NT2/D1 (cell line): ENCODE data around the gene L3MBTL1.

ENCODE experiments used
- DNase-seq: peaks from one replicate; pipeline ENCODE4 v3.0.0-alpha.2; 2011; ENCODE audit warnings: low read depth, low spot score
- H3K27me3 ChIP-seq: 2 replicates; pipeline ENCODE4 v1.6.0; 2011; ENCODE audit warnings: mild to moderate bottlenecking; ENCODE audit not compliant: insufficient read length, insufficient read depth
- H3K36me3 ChIP-seq: 2 replicates; pipeline ENCODE4 v1.6.1; 2011; ENCODE audit warnings: mild to moderate bottlenecking, low read length, mixed read lengths; ENCODE audit not compliant: insufficient read depth, insufficient read length
- H3K4me1 ChIP-seq: 2 replicates; pipeline ENCODE4 v1.5.1; 2011; ENCODE audit not compliant: insufficient read depth, insufficient read length
- H3K4me3 ChIP-seq: 2 replicates; pipeline ENCODE4 v1.5.1; 2011; ENCODE audit warnings: low read depth; ENCODE audit not compliant: insufficient read length
- H3K9ac ChIP-seq: 2 replicates; pipeline ENCODE4 v1.6.0; 2011; ENCODE audit warnings: low read depth; ENCODE audit not compliant: insufficient read length
- H3K9me3 ChIP-seq: 2 replicates; pipeline ENCODE4 v1.5.1; 2011; ENCODE audit warnings: mild to moderate bottlenecking, low read length; ENCODE audit not compliant: insufficient read depth
- SUZ12 ChIP-seq: IDR thresholded peaks from 2 replicates; pipeline ENCODE4 v1.6.1; 2011; ENCODE audit not compliant: insufficient read length, insufficient read depth; ENCODE audit errors: extremely low read depth
- YY1 ChIP-seq: IDR thresholded peaks from 2 replicates; pipeline ENCODE4 v1.6.1; 2011; ENCODE audit not compliant: insufficient read length, insufficient read depth
- ZNF274 ChIP-seq: IDR thresholded peaks from 2 replicates; pipeline ENCODE4 v1.6.1; 2011; ENCODE audit warnings: mild to moderate bottlenecking, low read depth, low read length

The L3MBTL1 gene

GRCh38 chr20:43520074-43520630 is 12.7 kb downstream of the L3MBTL1 start:
- Histone ChIP-seq H3K27me3 (no peaks in the 10 kb centered on the region), H3K4me1 (no peaks in the 10 kb centered on the region), H3K36me3 (peaks cover 31% of the 10 kb centered on the region), H3K9me3 (no peaks in the 10 kb centered on the region), H3K4me3 (no peak overlapping the region), H3K9ac (no peak overlapping the region)
- TF ChIP-seq YY1 (no peak), ZNF274 (no peak), SUZ12 (no peak)
- DNase-seq: no peak

- H3K4me3 ChIP-seq: no peak overlapping the region
- no peak for TF ChIP-seq YY1
- no peak for TF ChIP-seq SUZ12
- H3K27me3 ChIP-seq: no peaks in the 10 kb centered on the region
- no peaks in the 10 kb centered on the region for H3K9me3 ChIP-seq
- H3K4me1 ChIP-seq: no peaks in the 10 kb centered on the region
- peaks cover 23% of the 10 kb centered on the region for H3K36me3 ChIP-seq
- no peak overlapping the region for H3K9ac ChIP-seq
- DNase-seq: no peak
Measured at GRCh38 chr20:43525021-43525420, 17.5 kb downstream of the L3MBTL1 start.

DNA sequence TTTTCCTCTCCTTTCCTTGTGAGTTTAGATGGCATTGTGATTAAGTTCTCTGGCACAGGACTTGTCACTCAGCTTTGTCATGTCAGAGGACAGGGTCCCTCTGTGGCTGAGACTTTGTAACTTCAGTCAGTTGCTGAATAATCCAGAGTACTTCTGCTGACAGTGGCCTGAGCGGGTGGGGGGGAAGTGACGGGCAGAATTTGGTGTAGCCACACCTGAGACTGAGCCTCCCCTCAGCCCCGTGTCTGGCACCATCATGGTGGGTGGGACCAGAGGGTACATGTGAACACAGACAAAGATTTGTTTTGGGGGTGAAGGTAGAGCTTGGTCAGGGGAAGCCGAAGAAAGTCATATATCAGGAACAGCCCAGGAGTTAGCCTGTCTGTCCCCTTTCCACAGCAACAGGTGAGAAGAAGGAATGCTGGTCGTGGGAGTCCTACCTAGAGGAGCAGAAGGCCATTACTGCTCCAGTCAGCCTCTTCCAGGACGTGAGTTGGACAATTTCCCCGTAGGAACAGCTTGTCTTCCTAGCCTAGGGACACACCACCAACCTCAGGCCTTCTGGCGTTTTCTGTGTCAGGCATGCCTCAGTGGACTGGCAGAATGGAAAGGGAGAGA is 20.9 kb downstream of the L3MBTL1 start:
- H3K27me3 ChIP-seq: no peaks in the 10 kb centered on the region
- no peak for TF ChIP-seq SUZ12
- TF ChIP-seq YY1: no peak
- TF ChIP-seq ZNF274: no peak
- peaks cover 3% of the 10 kb centered on the region for H3K4me1 ChIP-seq
- no peak overlapping the region for H3K4me3 ChIP-seq
- no peaks in the 10 kb centered on the region for H3K9me3 ChIP-seq
- peaks cover 29% of the 10 kb centered on the region for H3K36me3 ChIP-seq
- no peak for DNase-seq
- no peak overlapping the region for H3K9ac ChIP-seq

- no peaks in the 10 kb centered on the region for H3K27me3 ChIP-seq
- TF ChIP-seq SUZ12: no peak
- no peak overlapping the region for H3K4me3 ChIP-seq
- no peak overlapping the region for H3K9ac ChIP-seq
- peaks cover 35% of the 10 kb centered on the region for H3K36me3 ChIP-seq
- DNase-seq: no peak
- H3K4me1 ChIP-seq: peaks cover 3% of the 10 kb centered on the region
- no peaks in the 10 kb centered on the region for H3K9me3 ChIP-seq
Measured at GRCh38 chr20:43529051-43529450, 21.6 kb downstream of the L3MBTL1 start.

DNA sequence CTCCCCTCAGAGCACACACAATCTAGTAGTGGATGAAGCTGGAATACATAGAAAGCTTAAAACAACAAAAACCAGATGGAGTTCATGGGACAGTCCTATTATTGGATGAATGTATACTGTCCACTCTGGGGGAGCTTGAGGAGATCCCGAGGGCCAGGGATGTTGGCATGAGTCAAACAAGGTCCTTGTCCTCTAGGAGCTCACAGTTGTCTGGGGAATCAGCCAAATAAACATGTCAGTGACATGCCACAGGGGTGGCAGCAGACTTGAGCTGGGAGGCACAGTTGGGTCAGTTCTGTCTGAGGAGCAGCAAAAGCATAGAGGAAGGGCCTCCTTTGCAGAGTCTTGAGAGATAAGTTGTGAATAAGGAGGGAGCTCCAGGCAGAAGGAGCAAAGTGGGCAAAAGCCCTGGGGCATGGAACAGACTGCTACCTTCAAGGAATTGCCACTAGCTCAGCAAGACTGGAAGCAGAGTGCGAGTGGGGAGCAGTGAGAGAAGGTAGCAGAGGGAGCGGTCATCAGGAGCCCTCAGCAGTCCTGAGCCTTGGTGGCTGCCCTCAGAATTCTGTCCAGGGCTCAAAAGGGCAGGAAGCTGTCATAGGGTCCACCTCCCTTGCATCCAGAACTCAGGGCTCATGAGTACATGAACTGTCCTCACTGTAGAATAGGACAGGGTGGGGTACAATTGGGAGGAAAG is 22.1 kb downstream of the L3MBTL1 start:
- Histone ChIP-seq H3K36me3 (peaks cover 40% of the 10 kb centered on the region), H3K4me3 (no peak overlapping the region), H3K4me1 (peaks cover 3% of the 10 kb centered on the region), H3K27me3 (no peaks in the 10 kb centered on the region), H3K9ac (no peak overlapping the region), H3K9me3 (no peaks in the 10 kb centered on the region)
- DNase-seq: no peak
- TF ChIP-seq ZNF274: no peak
- TF ChIP-seq SUZ12: no peak
- no peak for TF ChIP-seq YY1

DNA sequence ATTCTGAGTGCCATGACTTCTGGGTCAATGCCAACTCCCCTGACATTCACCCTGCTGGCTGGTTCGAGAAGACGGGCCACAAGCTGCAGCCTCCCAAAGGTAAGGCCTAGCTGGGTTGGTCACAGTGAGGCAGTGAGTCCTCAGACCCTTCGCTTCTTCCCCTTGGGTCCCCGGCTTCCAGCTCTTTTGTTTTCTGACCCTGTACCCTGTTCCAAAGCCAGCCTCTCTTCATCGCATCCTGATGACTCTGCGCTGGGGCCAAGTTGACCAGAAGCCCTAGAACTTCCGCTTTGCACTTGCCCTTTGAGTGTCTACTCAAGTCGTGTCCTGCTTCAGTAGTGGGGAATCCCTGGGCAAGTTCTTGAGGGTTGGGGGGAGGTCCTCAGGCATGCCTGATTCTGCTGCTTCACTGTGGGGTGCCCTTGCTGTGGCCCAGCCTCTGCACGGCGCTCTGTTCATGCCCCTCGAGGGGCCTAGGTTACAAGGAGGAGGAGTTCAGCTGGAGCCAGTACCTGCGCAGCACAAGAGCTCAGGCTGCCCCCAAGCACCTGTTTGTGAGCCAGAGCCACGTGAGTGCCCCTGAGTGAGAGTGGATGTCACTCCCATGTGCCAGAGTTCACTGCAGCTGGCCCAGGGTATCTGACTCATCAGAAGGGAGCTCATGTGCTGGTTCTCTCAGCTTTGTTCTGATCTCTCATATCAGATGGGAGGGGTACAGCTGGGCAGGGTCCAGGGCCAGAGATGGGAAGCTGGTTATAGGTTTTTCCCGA is 23.0 kb downstream of the L3MBTL1 start:
- no peak for DNase-seq
- peaks cover 3% of the 10 kb centered on the region for H3K4me1 ChIP-seq

GRCh38 chr20:43531091-43531443 is 23.6 kb downstream of the L3MBTL1 start:
- no peak overlapping the region for H3K4me3 ChIP-seq
- H3K27me3 ChIP-seq: no peaks in the 10 kb centered on the region
- TF ChIP-seq YY1 (no peak), SUZ12 (no peak), ZNF274 (no peak)
- H3K9ac ChIP-seq: no peak overlapping the region
- H3K4me1 ChIP-seq: peaks cover 3% of the 10 kb centered on the region
- H3K9me3 ChIP-seq: no peaks in the 10 kb centered on the region
- no peak for DNase-seq
- peaks cover 54% of the 10 kb centered on the region for H3K36me3 ChIP-seq

More for the DNA sequence above, 23.0 kb downstream of the L3MBTL1 start:
- TF ChIP-seq ZNF274 (no peak), SUZ12 (no peak), YY1 (no peak)
- Histone ChIP-seq H3K4me3 (no peak overlapping the region), H3K9me3 (no peaks in the 10 kb centered on the region), H3K36me3 (peaks cover 49% of the 10 kb centered on the region), H3K27me3 (no peaks in the 10 kb centered on the region), H3K9ac (no peak overlapping the region)
